Activated naive CD4-positive, alpha-beta T cell treated with anti-CD3 and anti-CD28 coated beads, Interleukin-2, amount 50 U/mL, for 24 hours (primary cell): ENCODE measurements around the gene APLP2.
A peak's percentile ranks its signal among the peaks of the same experiment; 100 is the strongest.

Source experiments
- H3K27ac Mint-ChIP-seq: one replicate; pipeline ENCODE4 v1.8.0; 2021; ENCODE audit warnings: mild to moderate bottlenecking, mixed read lengths
- H3K27me3 Mint-ChIP-seq: one replicate; pipeline ENCODE4 v1.8.0; 2021; ENCODE audit warnings: mixed read lengths
- H3K36me3 Mint-ChIP-seq: one replicate; pipeline ENCODE4 v1.8.0; 2021; ENCODE audit warnings: mixed read lengths
- H3K4me1 Mint-ChIP-seq: one replicate; pipeline ENCODE4 v1.8.0; 2021; ENCODE audit warnings: mixed read lengths
- H3K4me3 Mint-ChIP-seq: one replicate; pipeline ENCODE4 v1.8.0; 2021; ENCODE audit warnings: mild to moderate bottlenecking, mixed read lengths
- H3K9me3 Mint-ChIP-seq: one replicate; pipeline ENCODE4 v1.8.0; 2021; ENCODE audit warnings: mixed read lengths

Gene APLP2

GRCh38 chr11:130043575-130043974 is 26.1 kb upstream of the APLP2 start:
- H3K27ac Mint-ChIP-seq: no peak overlapping the region
- no peaks in the 10 kb centered on the region for H3K36me3 Mint-ChIP-seq
- peaks cover 3% of the 10 kb centered on the region for H3K27me3 Mint-ChIP-seq
- no peaks in the 10 kb centered on the region for H3K4me1 Mint-ChIP-seq
- no peak overlapping the region for H3K4me3 Mint-ChIP-seq
- H3K9me3 Mint-ChIP-seq: no peaks in the 10 kb centered on the region

- no peak overlapping the region for H3K27ac Mint-ChIP-seq
- H3K36me3 Mint-ChIP-seq: no peaks in the 10 kb centered on the region
- no peak overlapping the region for H3K4me3 Mint-ChIP-seq
- H3K9me3 Mint-ChIP-seq: no peaks in the 10 kb centered on the region
- H3K27me3 Mint-ChIP-seq: peaks cover 1% of the 10 kb centered on the region
- no peaks in the 10 kb centered on the region for H3K4me1 Mint-ChIP-seq
Measured at GRCh38 chr11:130047141-130047540, 22.6 kb upstream of the APLP2 start.

DNA sequence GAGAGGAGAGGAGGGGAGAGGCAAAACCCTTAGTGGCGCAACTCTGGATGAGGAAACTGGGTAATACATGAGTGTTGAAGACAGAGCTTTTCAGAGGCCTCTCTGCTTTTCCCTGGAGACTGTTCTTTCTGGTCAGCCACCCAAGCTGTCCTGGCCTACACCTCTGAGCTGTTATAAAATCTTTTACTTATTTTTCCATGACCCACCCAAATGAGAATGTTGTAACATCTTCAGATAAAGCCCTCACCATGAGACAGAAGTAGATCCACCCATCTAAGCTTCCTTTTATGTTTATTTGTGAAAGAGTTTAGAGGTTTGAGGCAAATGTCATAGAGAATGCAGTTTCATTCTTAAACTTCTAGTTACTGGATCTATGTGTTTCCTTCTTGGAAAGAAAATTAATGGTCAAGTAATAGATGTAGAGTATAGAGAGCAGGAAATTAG is 20.3 kb upstream of the APLP2 start:
- Mint-ChIP-seq H3K27me3 (no peaks in the 10 kb centered on the region), H3K4me3 (no peak overlapping the region), H3K36me3 (no peaks in the 10 kb centered on the region), H3K9me3 (no peaks in the 10 kb centered on the region), H3K4me1 (no peaks in the 10 kb centered on the region), H3K27ac (no peak overlapping the region)

DNA sequence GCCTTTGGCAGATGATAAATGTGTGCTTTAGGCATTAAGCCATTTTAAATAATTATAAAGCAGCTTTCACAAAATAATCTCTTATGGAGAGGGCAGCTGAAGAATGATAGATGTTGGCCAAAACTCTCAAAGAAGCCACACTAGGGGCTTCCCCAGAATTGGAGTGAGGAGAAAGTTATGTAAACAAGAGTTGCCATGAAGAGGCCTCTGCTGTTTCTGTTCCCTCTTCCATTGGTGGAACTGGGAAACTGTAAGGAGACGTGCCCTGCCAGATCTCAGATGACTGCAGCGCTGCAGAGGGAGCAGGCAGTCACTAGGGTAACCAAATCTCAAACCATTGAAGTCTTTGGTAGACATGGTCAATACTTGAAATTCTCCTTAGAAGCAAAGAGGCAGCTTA is 19.4 kb upstream of the APLP2 start:
- H3K36me3 Mint-ChIP-seq: no peaks in the 10 kb centered on the region
- H3K9me3 Mint-ChIP-seq: no peaks in the 10 kb centered on the region
- H3K27me3 Mint-ChIP-seq: no peaks in the 10 kb centered on the region
- H3K27ac Mint-ChIP-seq: no peak overlapping the region
- no peak overlapping the region for H3K4me3 Mint-ChIP-seq
- H3K4me1 Mint-ChIP-seq: no peaks in the 10 kb centered on the region

- no peaks in the 10 kb centered on the region for H3K4me1 Mint-ChIP-seq
- no peak overlapping the region for H3K4me3 Mint-ChIP-seq
- H3K27me3 Mint-ChIP-seq: no peaks in the 10 kb centered on the region
- no peaks in the 10 kb centered on the region for H3K9me3 Mint-ChIP-seq
- no peaks in the 10 kb centered on the region for H3K36me3 Mint-ChIP-seq
- H3K27ac Mint-ChIP-seq: no peak overlapping the region
Measured at GRCh38 chr11:130051082-130051481, 18.6 kb upstream of the APLP2 start.

DNA sequence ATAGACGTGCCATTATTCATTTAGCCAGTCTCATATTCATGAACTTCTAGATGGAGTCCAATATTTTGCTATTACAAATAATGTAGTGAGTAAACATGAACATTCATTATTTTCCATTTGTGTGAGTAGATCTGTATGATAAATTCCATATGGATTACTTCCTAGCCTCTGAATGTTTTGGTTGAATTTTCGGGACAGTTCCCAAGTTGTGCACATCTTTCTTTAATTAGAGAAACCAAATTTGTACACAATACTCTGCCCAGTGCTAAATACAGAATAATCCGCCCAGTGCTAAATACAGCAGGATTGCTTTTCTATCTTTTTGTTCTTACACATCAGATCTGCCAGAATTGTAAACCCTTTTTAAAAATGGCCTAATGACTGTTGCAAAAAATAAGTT is 17.1 kb upstream of the APLP2 start:
- no peaks in the 10 kb centered on the region for H3K9me3 Mint-ChIP-seq
- no peak overlapping the region for H3K27ac Mint-ChIP-seq
- H3K36me3 Mint-ChIP-seq: no peaks in the 10 kb centered on the region
- H3K4me3 Mint-ChIP-seq: no peak overlapping the region
- no peaks in the 10 kb centered on the region for H3K4me1 Mint-ChIP-seq
- peaks cover 2% of the 10 kb centered on the region for H3K27me3 Mint-ChIP-seq

DNA sequence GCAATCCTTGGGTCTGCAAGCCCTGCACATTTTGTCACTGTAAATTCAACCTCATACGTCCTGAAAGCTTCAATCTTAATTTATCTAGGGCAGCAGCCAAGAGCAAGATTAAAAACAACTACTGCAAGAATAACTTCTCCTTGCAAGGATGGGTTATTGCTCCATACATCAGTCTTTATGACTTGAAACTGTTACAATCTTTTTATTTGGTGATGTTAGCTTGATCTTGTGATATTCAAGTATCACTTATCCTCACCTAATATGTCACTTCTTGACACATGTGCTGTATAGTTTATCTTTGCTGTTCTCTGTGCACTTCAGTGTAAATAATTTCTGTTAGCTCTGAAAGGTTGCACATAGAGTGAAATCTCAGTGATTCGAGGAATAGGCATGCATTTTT is 14.7 kb upstream of the APLP2 start:
- Mint-ChIP-seq H3K27me3 (peaks cover 5% of the 10 kb centered on the region), H3K9me3 (no peaks in the 10 kb centered on the region), H3K36me3 (no peaks in the 10 kb centered on the region), H3K4me1 (no peaks in the 10 kb centered on the region), H3K4me3 (no peak overlapping the region), H3K27ac (no peak overlapping the region)

DNA sequence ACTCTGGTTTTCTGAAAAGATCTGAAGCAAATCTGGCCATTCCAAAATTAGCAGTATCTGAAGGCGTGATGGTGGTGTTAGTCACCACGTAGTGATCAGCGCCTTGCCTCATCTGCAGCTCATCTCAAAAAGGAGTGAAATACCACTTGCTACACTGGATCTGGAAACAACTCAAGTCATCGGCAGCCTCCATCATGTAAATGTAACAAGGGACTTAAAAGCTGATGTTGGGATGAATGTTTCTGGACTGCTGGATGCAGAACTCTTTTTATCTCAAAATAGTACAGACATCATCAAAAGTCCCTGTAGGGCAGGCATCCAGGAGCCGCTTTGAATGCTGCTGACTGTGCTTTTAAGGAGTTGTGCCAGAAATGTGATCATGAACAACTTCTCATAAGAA is 14.1 kb upstream of the APLP2 start:
- no peaks in the 10 kb centered on the region for H3K9me3 Mint-ChIP-seq
- no peak overlapping the region for H3K27ac Mint-ChIP-seq
- no peak overlapping the region for H3K4me3 Mint-ChIP-seq
- no peaks in the 10 kb centered on the region for H3K36me3 Mint-ChIP-seq
- H3K27me3 Mint-ChIP-seq: peaks cover 7% of the 10 kb centered on the region
- no peaks in the 10 kb centered on the region for H3K4me1 Mint-ChIP-seq

DNA sequence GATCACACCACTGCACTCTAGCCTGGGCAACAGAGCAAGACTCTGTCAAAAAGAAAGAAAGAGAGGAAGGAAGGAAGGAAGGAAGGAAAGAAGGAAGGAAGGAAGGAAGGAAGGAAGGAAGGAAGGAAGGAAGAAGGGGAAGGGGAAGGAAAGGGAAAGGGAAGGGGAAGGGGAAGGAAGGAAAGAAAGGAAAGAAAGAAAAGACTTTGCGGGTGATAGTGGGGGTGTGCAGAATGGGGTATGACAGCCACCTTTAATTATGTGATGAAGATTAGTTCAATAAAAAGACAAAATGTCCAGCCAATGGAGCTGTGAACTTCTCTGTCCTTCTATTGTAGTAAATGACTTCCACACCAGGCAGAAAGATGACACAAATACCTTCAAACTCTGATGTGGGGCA is 8.7 kb upstream of the APLP2 start:
- peaks cover 7% of the 10 kb centered on the region for H3K27me3 Mint-ChIP-seq
- no peak overlapping the region for H3K4me3 Mint-ChIP-seq
- H3K4me1 Mint-ChIP-seq: no peaks in the 10 kb centered on the region
- H3K27ac Mint-ChIP-seq: no peak overlapping the region
- H3K36me3 Mint-ChIP-seq: no peaks in the 10 kb centered on the region
- no peaks in the 10 kb centered on the region for H3K9me3 Mint-ChIP-seq

DNA sequence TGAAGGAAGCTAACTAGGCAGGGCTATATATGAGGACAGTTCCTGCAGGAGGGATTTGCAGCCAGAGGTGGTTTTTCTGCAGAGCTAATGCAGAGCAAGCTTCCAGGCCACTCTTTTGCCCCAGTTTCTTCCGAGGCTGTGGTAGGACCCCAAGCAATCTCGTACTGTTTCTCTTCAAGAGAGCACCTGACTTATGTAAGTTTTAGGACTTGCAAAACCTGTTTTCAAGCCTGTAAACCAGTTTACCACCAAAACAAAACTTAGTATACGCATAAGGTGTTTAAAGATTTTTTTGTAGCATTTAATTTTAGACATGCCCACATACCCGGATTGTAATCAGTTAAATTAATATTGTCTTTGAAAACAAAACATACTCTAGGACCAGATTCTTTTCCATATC is 7.7 kb upstream of the APLP2 start:
- Mint-ChIP-seq H3K36me3 (no peaks in the 10 kb centered on the region), H3K4me1 (no peaks in the 10 kb centered on the region), H3K27ac (no peak overlapping the region), H3K9me3 (no peaks in the 10 kb centered on the region), H3K4me3 (no peak overlapping the region), H3K27me3 (peaks cover 7% of the 10 kb centered on the region)

- Mint-ChIP-seq H3K36me3 (no peaks in the 10 kb centered on the region), H3K27me3 (peaks cover 3% of the 10 kb centered on the region), H3K9me3 (no peaks in the 10 kb centered on the region), H3K4me3 (no peak overlapping the region), H3K27ac (no peak overlapping the region), H3K4me1 (peaks cover 3% of the 10 kb centered on the region)
Measured at GRCh38 chr11:130063451-130063850, 6.2 kb upstream of the APLP2 start.

GRCh38 chr11:130064596-130064995 is 5.1 kb upstream of the APLP2 start:
- no peak overlapping the region for H3K4me3 Mint-ChIP-seq
- no peaks in the 10 kb centered on the region for H3K36me3 Mint-ChIP-seq
- no peak overlapping the region for H3K27ac Mint-ChIP-seq
- peaks cover 2% of the 10 kb centered on the region for H3K27me3 Mint-ChIP-seq
- peaks cover 9% of the 10 kb centered on the region for H3K4me1 Mint-ChIP-seq
- H3K9me3 Mint-ChIP-seq: no peaks in the 10 kb centered on the region

DNA sequence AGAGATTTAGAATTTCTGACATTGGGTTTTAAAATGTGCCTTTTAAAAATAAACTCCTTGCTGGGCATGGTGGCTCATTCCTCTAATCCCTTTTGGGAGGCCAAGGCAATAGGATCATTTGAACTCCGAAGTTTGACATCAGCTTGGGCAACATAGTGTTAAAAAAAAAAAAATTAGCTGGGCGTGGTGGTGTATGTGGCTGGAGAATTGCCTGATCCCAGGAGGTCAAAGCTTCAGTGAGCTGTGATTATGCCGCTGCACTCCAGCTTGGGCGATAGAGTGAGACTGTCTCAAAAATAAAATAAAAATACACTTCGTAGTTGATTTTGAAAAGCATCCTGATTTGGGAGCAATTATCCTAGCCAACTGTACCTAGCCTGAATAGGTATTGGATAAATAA is 3.4 kb upstream of the APLP2 start:
- Mint-ChIP-seq H3K27ac (no peak overlapping the region), H3K36me3 (no peaks in the 10 kb centered on the region), H3K4me3 (no peak overlapping the region), H3K9me3 (no peaks in the 10 kb centered on the region), H3K27me3 (no peaks in the 10 kb centered on the region), H3K4me1 (peaks cover 14% of the 10 kb centered on the region)

DNA sequence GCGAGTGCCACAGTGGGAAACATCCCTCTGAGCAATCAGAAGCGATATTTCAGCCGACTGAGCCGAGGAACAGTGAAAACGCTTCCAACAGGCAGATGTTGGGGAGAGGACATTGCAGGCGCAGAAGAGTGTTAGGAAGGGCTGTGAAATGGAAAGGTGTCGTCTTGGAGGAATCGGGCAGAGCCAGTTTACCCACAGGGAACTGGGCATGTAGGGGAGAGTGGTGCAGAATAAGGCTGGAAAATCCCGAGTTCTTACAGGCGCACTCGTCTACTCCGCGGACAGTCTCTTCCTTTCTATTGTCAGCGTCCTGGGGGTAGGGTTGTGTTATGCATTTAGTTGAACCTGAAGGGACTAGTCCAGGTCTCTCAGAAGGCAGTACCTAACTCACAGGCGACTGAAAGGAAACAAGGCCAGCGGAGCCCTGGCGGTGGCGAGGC is 1.1 kb upstream of the APLP2 start:
- peak overlapping the region; percentile 92 for H3K27ac Mint-ChIP-seq
- H3K36me3 Mint-ChIP-seq: peaks cover 2% of the 10 kb centered on the region
- no peaks in the 10 kb centered on the region for H3K27me3 Mint-ChIP-seq
- no peaks in the 10 kb centered on the region for H3K9me3 Mint-ChIP-seq
- H3K4me1 Mint-ChIP-seq: peaks cover 26% of the 10 kb centered on the region
- H3K4me3 Mint-ChIP-seq: peak overlapping the region; percentile 94

- Mint-ChIP-seq H3K9me3 (no peaks in the 10 kb centered on the region), H3K4me3 (peak overlapping the region; percentile 94), H3K36me3 (peaks cover 2% of the 10 kb centered on the region), H3K27ac (peak overlapping the region; percentile 92), H3K4me1 (peaks cover 26% of the 10 kb centered on the region), H3K27me3 (no peaks in the 10 kb centered on the region)
Measured at GRCh38 chr11:130068986-130069658, 572 bp upstream of the APLP2 start.

GRCh38 chr11:130070109-130070845 is 583 bp downstream of the APLP2 start:
- Mint-ChIP-seq H3K36me3 (peaks cover 2% of the 10 kb centered on the region), H3K9me3 (no peaks in the 10 kb centered on the region), H3K4me1 (peaks cover 26% of the 10 kb centered on the region), H3K27me3 (no peaks in the 10 kb centered on the region), H3K27ac (no peak overlapping the region), H3K4me3 (peak overlapping the region; percentile 94)
